ENCODE data around the gene PTTG1IP.

- TF ChIP-seq CTCF (IDR thresholded peaks at IDR 0.05; ENCODE audit: low read depth, low read length) (no peak), MAX (IDR thresholded peaks at IDR 0.05; ENCODE audit: low read depth, low read length) (no peak), POLR2A (IDR thresholded peaks at IDR 0.05; ENCODE audit: extremely low read depth, insufficient read length) (no peak), MYC (IDR thresholded peaks at IDR 0.05; ENCODE audit: low read depth, low read length) (no peak)
Observed at GRCh38 chr21:44820851-44821250, 52.6 kb downstream of the PTTG1IP start.
